Stomach smooth muscle (tissue), 2 donors: ENCODE measurements around the gene RYK.

Experiments used
- H3K27ac ChIP-seq: one replicate; pipeline ENCODE4 v1.7.0; 2013; ENCODE audit warnings: mild to moderate bottlenecking, low read length, inconsistent platforms
- H3K27me3 ChIP-seq, 2 donors: one replicate each; pipeline ENCODE4 v1.7.0; 2013; ENCODE audit warnings: low read length in 2 of 2; ENCODE audit not compliant: insufficient read depth in 2 of 2, control insufficient read depth in 1 of 2
- H3K36me3 ChIP-seq, 2 donors: one replicate each; pipeline ENCODE4 v1.7.0; 2013; ENCODE audit warnings: low read length in 2 of 2; ENCODE audit not compliant: control insufficient read depth in 2 of 2, insufficient read depth in 2 of 2
- H3K4me1 ChIP-seq: one replicate; pipeline ENCODE4 v1.7.0; 2013; ENCODE audit warnings: low read length; ENCODE audit not compliant: control insufficient read depth, insufficient read depth
- H3K4me3 ChIP-seq, 2 donors: one replicate each; pipeline ENCODE4 v1.7.0; 2013; ENCODE audit warnings: low read length in 2 of 2
- H3K9ac ChIP-seq, 2 donors: one replicate each; pipeline ENCODE4 v1.7.0; 2013; ENCODE audit warnings: low read length in 2 of 2, mild to moderate bottlenecking in 1 of 2
- H3K9me3 ChIP-seq, 2 donors: one replicate each; pipeline ENCODE4 v1.7.0; 2013; ENCODE audit warnings: low read length in 2 of 2; ENCODE audit not compliant: control insufficient read depth in 2 of 2
- donor health status: healthy.
- donor health status: Pancreatic carcinoma.

Gene RYK

DNA sequence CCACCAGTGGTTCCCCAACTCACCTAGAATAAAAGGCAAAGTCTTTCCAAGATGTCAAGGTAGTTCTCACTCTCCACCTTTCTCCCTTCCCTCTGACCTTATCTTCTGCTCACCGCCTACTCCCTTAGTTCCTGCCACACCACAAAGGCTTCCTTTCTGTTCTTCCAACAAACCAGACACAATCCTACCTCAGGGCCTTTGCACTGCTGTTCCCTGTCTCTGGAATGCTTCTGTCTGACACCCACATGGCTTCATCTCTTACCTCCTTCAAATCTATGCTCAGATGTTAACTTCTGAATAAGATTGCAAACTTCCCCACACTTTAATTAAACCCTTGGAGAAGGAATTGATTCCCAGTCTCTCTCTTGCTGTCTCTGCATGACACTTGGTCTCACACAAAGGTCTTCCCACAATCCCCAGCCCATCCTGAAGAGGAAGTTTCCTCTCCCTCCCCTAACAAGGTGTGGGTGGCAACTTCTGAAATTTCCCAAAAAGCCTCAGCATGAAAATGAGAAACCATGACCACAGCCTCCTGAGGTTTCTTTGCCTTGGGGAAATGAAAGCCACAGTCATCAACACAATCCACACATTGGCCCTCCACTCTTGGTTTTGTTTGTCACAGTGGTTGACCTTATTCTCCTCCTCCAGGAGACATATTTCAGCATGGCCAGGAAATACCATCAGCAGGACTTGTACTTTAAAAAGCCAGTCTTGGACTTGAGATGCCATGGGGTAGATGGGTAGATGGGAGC is 3.0 kb upstream of the RYK start:
- Histone ChIP-seq H3K4me3 (no peak overlapping the region), H3K36me3 (no peaks in the 10 kb centered on the region), H3K27me3 (no peaks in the 10 kb centered on the region), H3K9me3 (no peaks in the 10 kb centered on the region), H3K9ac (no peak overlapping the region), H3K27ac (peak overlapping the region; percentile 74), H3K4me1 (peaks cover 28% of the 10 kb centered on the region)

DNA sequence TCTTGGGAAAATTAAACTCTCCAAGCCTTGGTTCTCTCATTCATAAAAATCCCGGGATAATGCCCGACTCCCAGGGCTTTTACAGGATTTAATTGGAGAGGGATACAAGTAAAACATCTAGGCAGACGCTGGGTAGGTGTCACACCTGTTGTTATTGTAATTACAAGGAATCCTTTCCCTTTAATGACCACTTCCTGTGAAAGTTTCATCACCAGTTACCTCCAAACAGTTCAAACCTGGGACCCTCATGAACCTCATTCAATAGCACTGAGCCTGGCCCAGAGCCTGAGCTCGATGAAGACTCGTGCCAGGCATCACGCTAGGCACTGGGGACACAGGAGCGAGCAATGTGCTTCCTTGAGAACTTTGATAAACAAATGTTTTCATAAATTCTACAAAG is 2.1 kb upstream of the RYK start:
- Histone ChIP-seq H3K9ac (peak overlapping the region; percentile 21 to 32), H3K4me1 (peaks cover 32% of the 10 kb centered on the region), H3K4me3 (no peak overlapping the region), H3K36me3 (no peaks in the 10 kb centered on the region), H3K27me3 (no peaks in the 10 kb centered on the region), H3K27ac (peak overlapping the region; percentile 74), H3K9me3 (no peaks in the 10 kb centered on the region)

DNA sequence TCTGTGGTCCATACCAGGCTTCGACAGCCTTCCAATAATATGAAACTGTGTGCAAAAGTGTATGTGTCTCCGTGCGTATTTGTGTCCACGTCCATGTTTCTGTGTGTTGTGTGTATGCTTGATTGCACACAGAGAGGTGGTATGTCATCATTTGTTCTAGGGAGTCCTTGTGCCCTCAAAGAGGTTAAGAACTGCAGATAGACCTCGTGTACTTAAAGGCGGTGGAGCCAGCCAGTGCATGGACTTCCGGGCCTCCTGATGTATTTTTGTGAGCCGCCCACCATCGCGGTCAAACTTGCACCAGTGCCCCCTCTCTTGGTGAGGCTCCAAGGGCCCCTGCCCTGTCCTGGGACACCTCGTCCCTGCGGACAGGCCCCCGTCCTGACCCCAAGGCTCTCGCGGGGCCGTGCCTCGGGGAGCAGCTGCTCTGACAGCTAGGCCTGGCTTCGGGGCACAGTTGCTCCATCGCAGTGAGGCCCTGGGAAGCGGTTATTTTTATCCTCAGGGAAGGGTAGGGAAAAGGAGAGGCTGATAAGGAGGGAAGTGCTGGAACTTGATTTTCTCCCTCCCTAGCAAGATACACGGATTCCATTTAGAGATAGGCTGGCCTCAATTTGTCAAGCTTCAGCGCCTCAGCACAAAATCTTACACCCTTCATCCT is 1.2 kb upstream of the RYK start:
- H3K36me3 ChIP-seq = no peaks in the 10 kb centered on the region
- H3K4me1 ChIP-seq = peaks cover 32% of the 10 kb centered on the region
- no peaks in the 10 kb centered on the region for H3K27me3 ChIP-seq
- H3K4me3 ChIP-seq = peak overlapping the region in 1 of 2 donors; percentile 35
- peak overlapping the region; percentile 74 for H3K27ac ChIP-seq
- H3K9me3 ChIP-seq = no peaks in the 10 kb centered on the region
- H3K9ac ChIP-seq = peak overlapping the region in 1 of 2 donors; percentile 32

DNA sequence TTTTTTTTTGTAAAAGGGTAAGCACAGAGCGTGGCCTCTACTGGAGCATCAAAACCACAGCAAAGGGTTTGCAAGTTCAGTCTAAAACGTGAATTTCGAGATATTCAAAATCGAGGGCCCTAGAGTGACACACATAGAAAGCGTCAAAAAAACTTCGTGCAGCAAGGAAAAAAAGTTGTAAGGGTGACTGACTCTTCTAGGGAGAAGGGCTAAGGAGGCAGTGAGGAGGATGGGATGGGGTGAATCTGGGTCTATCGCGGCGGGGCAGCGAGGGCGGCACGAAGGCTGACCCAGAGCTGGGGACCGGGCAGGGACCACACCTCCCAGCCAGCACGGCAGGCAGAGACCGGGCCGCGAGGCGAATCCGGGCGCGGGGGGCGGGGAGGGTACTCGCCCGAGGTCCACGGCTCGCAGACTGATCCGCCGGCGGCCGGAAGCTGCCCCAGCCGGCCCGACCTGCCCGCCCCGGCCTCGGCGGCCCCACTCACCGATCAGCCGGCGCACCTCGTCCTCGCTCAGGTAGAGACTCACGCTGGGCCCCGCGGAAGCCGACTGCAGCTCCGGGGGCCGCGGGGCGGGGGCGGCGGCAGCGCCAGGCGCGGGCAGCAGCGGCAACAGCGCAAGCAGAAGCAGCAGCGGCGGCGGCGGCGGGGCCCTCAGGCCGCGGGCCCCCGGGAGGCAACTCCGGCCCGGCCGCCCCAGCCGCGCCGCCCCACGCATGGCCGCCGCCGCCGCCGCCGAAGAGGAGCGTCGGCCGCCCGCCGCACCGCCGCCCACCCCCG is 533 bp downstream of the RYK start:
- H3K27me3 ChIP-seq = no peaks in the 10 kb centered on the region
- peaks cover 32% of the 10 kb centered on the region for H3K4me1 ChIP-seq
- peak overlapping the region; percentile 82 to 85 for H3K4me3 ChIP-seq
- peak overlapping the region; percentile 71 to 74 for H3K9ac ChIP-seq
- peaks cover 0 to 2% of the 10 kb centered on the region in 2 donors for H3K36me3 ChIP-seq
- peak overlapping the region; percentile 60 for H3K27ac ChIP-seq
- H3K9me3 ChIP-seq = no peaks in the 10 kb centered on the region

DNA sequence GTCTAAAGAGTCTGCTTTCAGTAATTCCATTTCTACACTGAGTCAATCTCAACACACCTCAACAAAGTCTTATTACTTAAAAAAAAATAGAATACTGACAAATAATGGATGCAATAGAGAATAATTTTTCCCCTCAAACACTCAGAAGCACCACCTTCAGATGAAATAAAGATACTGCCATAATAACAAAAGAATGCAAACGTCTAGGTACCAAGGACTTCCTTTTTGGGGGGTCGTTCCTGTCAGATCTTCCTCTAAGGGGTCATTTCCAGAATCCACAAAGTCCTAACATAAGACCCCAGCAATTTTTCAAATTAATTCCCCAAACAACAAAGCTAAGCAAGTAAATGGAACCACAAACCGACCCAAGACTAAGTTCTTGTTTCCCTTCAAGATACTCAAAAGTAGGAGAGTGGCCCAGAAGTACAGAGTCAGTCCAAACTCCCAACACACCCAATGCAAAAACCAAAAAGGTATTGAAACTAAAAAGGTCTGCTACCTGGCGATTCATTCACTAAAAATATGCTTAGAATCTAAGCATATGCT is 1.3 kb downstream of the RYK start:
- Histone ChIP-seq H3K9ac (peak overlapping the region; percentile 71 to 74), H3K9me3 (no peaks in the 10 kb centered on the region), H3K27ac (peak overlapping the region; percentile 60), H3K4me3 (peak overlapping the region; percentile 80 to 82), H3K4me1 (peaks cover 32% of the 10 kb centered on the region), H3K27me3 (no peaks in the 10 kb centered on the region), H3K36me3 (peaks cover 0 to 2% of the 10 kb centered on the region in 2 donors)

DNA sequence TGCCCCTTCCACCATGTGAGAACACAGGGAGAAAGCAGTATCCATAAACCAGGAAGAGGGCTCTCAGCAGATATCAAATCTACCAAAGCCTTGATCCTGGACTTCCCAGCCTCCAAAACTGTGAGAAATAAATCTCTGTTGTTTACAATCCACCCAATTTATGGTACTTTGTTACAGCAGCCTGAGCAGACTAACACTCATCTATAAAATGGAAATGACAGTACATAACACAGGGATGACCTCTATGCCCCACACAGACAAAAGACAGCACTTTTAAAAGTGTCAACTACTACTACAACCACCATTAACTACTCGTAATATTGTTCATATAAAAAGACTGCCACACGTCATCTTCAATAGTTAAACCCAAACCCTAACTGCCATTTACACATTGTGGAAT is 5.7 kb downstream of the RYK start:
- H3K27me3 ChIP-seq = no peaks in the 10 kb centered on the region
- H3K9me3 ChIP-seq = no peaks in the 10 kb centered on the region
- no peak overlapping the region for H3K9ac ChIP-seq
- peaks cover 0 to 2% of the 10 kb centered on the region in 2 donors for H3K36me3 ChIP-seq
- H3K4me3 ChIP-seq = no peak overlapping the region
- H3K27ac ChIP-seq = no peak overlapping the region
- H3K4me1 ChIP-seq = peaks cover 14% of the 10 kb centered on the region

DNA sequence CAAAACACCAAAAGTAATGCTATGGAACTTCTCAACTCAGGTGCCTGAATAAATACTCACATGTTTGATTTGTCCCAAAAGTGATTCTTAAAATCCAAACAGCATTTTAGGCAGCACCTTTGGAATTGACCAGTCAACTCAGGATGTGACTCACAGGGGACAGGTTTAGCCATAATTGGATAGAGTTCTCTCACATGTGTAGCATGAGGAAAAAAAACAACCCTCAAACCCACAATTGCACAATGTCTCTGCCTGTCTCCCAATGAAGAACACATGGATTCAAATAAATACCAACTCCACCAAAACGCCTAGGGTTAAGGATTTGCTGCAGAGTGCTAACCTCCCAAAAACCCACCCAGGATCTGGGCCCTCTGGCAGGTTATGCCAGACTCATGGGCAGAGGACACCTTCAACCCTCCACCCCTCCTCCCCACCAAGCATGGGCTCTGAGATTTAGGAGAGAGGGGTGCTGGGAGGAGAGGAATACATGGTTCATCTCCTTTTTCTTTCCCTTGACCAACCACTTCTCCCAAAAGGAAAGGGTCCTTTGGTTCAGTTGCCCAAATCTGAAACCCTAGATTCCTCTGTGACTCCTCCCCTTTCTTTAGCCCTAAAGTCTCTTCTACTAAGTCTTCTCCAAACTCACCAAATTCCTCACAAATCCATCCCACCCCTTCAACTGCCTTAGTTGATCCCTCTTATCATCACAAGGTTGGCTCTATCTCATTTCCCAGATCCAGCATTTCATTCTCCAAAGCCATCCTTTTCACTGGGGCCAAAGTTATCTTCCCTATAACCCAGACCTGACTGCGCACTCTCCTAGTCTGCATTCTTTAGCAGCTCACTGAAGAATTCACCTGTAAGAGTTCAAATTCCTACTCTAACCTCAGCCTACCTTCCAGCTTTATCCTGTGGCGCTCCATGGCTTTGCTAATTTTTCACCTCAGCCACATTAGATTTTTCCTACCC is 7.7 kb downstream of the RYK start:
- peaks cover 7% of the 10 kb centered on the region for H3K4me1 ChIP-seq
- no peak overlapping the region for H3K9ac ChIP-seq
- peaks cover 0 to 2% of the 10 kb centered on the region in 2 donors for H3K36me3 ChIP-seq
- H3K4me3 ChIP-seq = no peak overlapping the region
- H3K27ac ChIP-seq = peak overlapping the region; percentile 12
- no peaks in the 10 kb centered on the region for H3K9me3 ChIP-seq
- no peaks in the 10 kb centered on the region for H3K27me3 ChIP-seq

DNA sequence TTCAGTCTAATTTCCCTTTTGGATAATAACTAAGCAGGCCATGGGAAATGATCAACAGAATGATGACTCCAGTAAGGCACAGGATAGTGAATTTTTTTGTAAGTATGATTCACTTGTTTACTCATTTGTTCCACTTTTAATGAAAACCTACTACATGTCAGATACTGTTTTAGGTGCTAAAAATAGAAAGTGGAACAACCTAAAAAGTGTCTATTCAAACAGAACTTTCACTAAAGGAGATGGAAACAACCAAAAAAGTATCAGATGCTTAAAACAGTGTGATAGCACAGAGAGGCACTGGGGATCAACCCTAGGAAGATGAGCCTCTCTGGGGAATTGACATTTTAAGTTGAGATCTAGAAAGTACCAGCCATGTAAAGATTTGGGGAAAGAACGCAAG is 11.1 kb downstream of the RYK start:
- Histone ChIP-seq H3K9ac (no peak overlapping the region), H3K4me1 (peaks cover 10% of the 10 kb centered on the region), H3K9me3 (no peaks in the 10 kb centered on the region), H3K36me3 (no peaks in the 10 kb centered on the region), H3K4me3 (no peak overlapping the region), H3K27me3 (no peaks in the 10 kb centered on the region), H3K27ac (no peak overlapping the region)

DNA sequence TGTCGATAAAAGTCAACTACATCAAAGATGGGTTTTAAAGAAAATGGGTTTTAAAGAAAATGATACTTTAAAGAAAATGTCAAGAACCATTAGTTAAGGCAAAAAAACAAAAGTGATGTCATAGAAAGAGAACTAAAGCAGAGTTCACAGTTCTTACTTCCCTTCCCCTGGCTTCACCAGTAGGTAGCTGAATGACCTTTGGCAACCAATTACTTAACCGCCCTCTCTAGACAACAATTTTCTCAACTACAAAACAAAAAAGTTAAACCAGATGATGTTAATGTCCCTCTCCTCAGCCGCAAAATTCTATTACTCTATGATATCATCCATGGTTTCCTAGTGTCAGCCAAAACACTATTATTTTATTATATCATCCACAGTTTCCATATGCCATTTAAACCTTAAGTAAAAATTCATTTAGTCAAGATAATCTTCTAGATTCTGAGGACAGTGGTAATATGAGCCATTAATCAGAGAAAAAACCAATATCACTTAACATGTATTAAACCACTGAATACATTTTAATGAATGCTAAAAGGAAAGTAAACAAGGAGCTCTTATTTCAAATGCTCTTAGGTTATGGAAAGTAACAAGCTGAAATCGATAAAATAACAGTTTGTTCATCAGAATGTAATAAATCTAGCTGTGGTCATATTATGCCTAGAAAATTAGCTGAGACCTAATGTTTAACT is 13.1 kb downstream of the RYK start:
- peaks cover 6% of the 10 kb centered on the region for H3K4me1 ChIP-seq
- no peaks in the 10 kb centered on the region for H3K9me3 ChIP-seq
- H3K36me3 ChIP-seq = no peaks in the 10 kb centered on the region
- no peak overlapping the region for H3K27ac ChIP-seq
- H3K4me3 ChIP-seq = no peak overlapping the region
- H3K9ac ChIP-seq = no peak overlapping the region
- no peaks in the 10 kb centered on the region for H3K27me3 ChIP-seq
